Astrocyte (in vitro differentiated cells and primary cell): ENCODE results near the gene SLC38A9.

Experiments
- CTCF ChIP-seq: IDR thresholded peaks from 2 replicates; pipeline ENCODE4 v1.5.1; 2011; ENCODE audit warnings: low read depth, mild to moderate bottlenecking, inconsistent platforms, low read length, moderate library complexity; ENCODE audit not compliant: insufficient read depth
- EZH2 ChIP-seq: IDR thresholded peaks from 2 replicates; pipeline ENCODE4 v1.6.1; 2012; ENCODE audit warnings: mild to moderate bottlenecking, low read length, inconsistent platforms; ENCODE audit not compliant: insufficient read depth

DNA sequence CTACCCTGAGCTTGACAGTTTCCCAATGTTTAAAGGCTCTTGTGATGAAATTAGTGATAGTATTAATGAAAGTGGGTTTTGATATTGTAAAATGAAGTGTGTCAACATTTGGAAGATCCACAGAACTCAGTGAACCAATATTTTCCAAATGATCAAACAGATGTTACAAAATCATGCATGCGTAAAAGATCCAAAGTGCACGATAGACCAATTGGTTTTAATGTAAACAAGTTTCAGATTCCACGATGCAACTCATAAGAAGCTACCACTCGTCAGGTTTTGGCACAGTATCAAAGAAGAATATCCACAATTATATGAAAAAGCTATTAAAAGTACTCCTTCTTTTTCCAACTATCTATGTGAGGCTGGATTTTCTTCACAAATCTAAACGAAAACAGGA, 82.3 kb downstream of the SLC38A9 start:
- TF ChIP-seq EZH2 (no peak), CTCF (no peak)
